Measurements from ENCODE around the gene SEMA3F.

- no peak for TF ChIP-seq CTCF (IDR thresholded peaks at IDR 0.05)
- no peak for TF ChIP-seq POLR2A (IDR thresholded peaks at IDR 0.05)
Observed at GRCh38 chr3:50155491-50155878, 361 bp downstream of the SEMA3F start.
